Upper lobe of left lung (tissue), 6 donors: ENCODE data around the gene TSHZ2. TPM values are rescaled to one million over a fixed set of nuclear protein-coding genes. Genes with fewer than 3 reads are reported as not detected.

Experiments used
- ATAC-seq, 2 donors: fragments of 200-7000 bp; cut with Tn5 transposase; one replicate each; pipeline ENCODE4 v1.9.1; 2022; ENCODE audit warnings: mild to moderate bottlenecking in 2 of 2, moderate library complexity in 2 of 2; ENCODE audit not compliant: low FRiP score in 2 of 2
- DNase-seq, 2 donors: peaks; one replicate each; pipeline ENCODE4 v3.0.0-alpha.2; 2019 to 2020
- H3K27ac ChIP-seq, 4 donors: fragments of 200-600 bp; sonication (generic); one replicate each; pipeline ENCODE4 v1.5.1; 2016 to 2019
- H3K27me3 ChIP-seq, 4 donors: fragments of 200-600 bp; sonication (generic); one replicate each; pipeline ENCODE4 v1.5.1; 2017 to 2019
- H3K36me3 ChIP-seq, 4 donors: fragments of 200-600 bp; sonication (generic); one replicate each; pipeline ENCODE4 v1.5.1; 2016 to 2019
- H3K4me1 ChIP-seq, 4 donors: fragments of 200-600 bp; sonication (generic); one replicate each; pipeline ENCODE4 v1.5.1; 2018 to 2019
- H3K4me3 ChIP-seq, 4 donors: fragments of 200-600 bp; sonication (generic); one replicate each; pipeline ENCODE4 v1.5.1; 2017 to 2019; ENCODE audit warnings: mild to moderate bottlenecking in 2 of 4, moderate library complexity in 1 of 4
- H3K9me3 ChIP-seq, 4 donors: fragments of 200-600 bp; sonication (generic); one replicate each; pipeline ENCODE4 v1.5.1; 2018 to 2019
- CTCF ChIP-seq, 6 experiments: fragments of 450-650 bp in 4 of 6; fragments of 200-600 bp in 2 of 6; sonication (generic) in 2 of 6; IDR thresholded peaks; one replicate each; pipeline ENCODE4 v1.5.1; 2016 to 2019; ENCODE audit warnings: antibody characterized with exemption in 6 of 6
- EP300 ChIP-seq, 4 donors: sonication (generic); formaldehyde crosslinking; IDR thresholded peaks; one replicate each; pipeline ENCODE4 v1.5.1; 2017; ENCODE audit warnings: antibody characterized with exemption in 4 of 4, control low read depth in 2 of 4
- POLR2A ChIP-seq, 4 donors: fragments of 450-650 bp; IDR thresholded peaks; one replicate each; pipeline ENCODE4 v1.5.1; 2016 to 2017; ENCODE audit warnings: antibody characterized with exemption in 4 of 4, mild to moderate bottlenecking in 2 of 4
- POLR2AphosphoS5 ChIP-seq, 2 donors: sonication (generic); formaldehyde crosslinking; IDR thresholded peaks; one replicate each; pipeline ENCODE4 v1.5.1; 2017; ENCODE audit warnings: antibody characterized with exemption in 2 of 2
- WGBS, 2 donors: methylation state at CpG; one replicate each; pipeline ENCODE4 v1.1.5; 2017 to 2018; 5-methylcytosine and 5-hydroxymethylcytosine counted together
- total RNA-seq, 6 donors: library from RNA; depleted of rRNA in 4 of 6; stranded (reverse); fragments of >200 nt in 4 of 6; gene quantifications; one replicate each; pipeline versions ENCODE4 v1.1.0 to v1.2.1, GENCODE V29; 2016 to 2021
- donor health status: DM: no; HTN: no; CAD: no; lungs with moderate emphysema.
- donor health status: DM: no; HTN: yes; CAD: no; lungs with severe emphysema.

Gene TSHZ2
- total RNA-seq, 6 donors from 2014 or later = 1.8 to 10.0 (median 3.2) TPM

GRCh38 chr20:53136473-53136872 is 164.3 kb downstream of the TSHZ2 start:
- TF ChIP-seq CTCF (IDR thresholded peaks at IDR 0.05) = no peak
- no peak for TF ChIP-seq EP300 (IDR thresholded peaks at IDR 0.05)
- TF ChIP-seq POLR2AphosphoS5 (IDR thresholded peaks at IDR 0.05) = no peak
- no peak for TF ChIP-seq POLR2A (IDR thresholded peaks at IDR 0.05)
- no peak overlapping the region for H3K27ac ChIP-seq
- H3K9me3 ChIP-seq = no peaks in the 10 kb centered on the region
- H3K4me3 ChIP-seq = no peak overlapping the region
- DNase-seq (no peak), ATAC-seq (no peak)
- H3K4me1 ChIP-seq = no peaks in the 10 kb centered on the region
- no peaks in the 10 kb centered on the region for H3K27me3 ChIP-seq
- no peaks in the 10 kb centered on the region for H3K36me3 ChIP-seq

GRCh38 chr20:53138454-53139262 is 166.5 kb downstream of the TSHZ2 start:
- 79 to 82% methylated on average over 3 of the region's 3 CpGs for WGBS, 2 donors
- no peak overlapping the region for H3K4me3 ChIP-seq
- peaks cover 0 to 3% (median 0%) of the 10 kb centered on the region in 4 donors for H3K4me1 ChIP-seq
- ATAC-seq (no peak), DNase-seq (no peak)
- H3K36me3 ChIP-seq = no peaks in the 10 kb centered on the region
- H3K27ac ChIP-seq = no peak overlapping the region
- TF ChIP-seq POLR2AphosphoS5 (IDR thresholded peaks at IDR 0.05) = no peak
- no peak for TF ChIP-seq POLR2A (IDR thresholded peaks at IDR 0.05)
- no peak for TF ChIP-seq EP300 (IDR thresholded peaks at IDR 0.05)
- no peak for TF ChIP-seq CTCF (IDR thresholded peaks at IDR 0.05)
- H3K9me3 ChIP-seq = no peaks in the 10 kb centered on the region
- H3K27me3 ChIP-seq = no peaks in the 10 kb centered on the region

- Histone ChIP-seq H3K9me3 (no peaks in the 10 kb centered on the region), H3K4me1 (peaks cover 0 to 3% (median 0%) of the 10 kb centered on the region in 4 donors), H3K4me3 (no peak overlapping the region), H3K27ac (no peak overlapping the region), H3K27me3 (no peaks in the 10 kb centered on the region), H3K36me3 (no peaks in the 10 kb centered on the region)
- 55 to 70% methylated on average over 9 to 10 of the region's 11 CpGs for WGBS, 2 donors
- DNase-seq (peak in 1 of 2 donors; percentile 2), ATAC-seq (peak in 1 of 2 donors; percentile 41)
- TF ChIP-seq POLR2AphosphoS5 (IDR thresholded peaks at IDR 0.05) (no peak), CTCF (IDR thresholded peaks at IDR 0.05) (no peak), EP300 (IDR thresholded peaks at IDR 0.05) (no peak)
Observed at GRCh38 chr20:53141201-53142050, 169.3 kb downstream of the TSHZ2 start.

GRCh38 chr20:53142225-53143127 is 170.3 kb downstream of the TSHZ2 start:
- Histone ChIP-seq H3K36me3 (no peaks in the 10 kb centered on the region), H3K27me3 (no peaks in the 10 kb centered on the region), H3K4me3 (no peak overlapping the region), H3K9me3 (no peaks in the 10 kb centered on the region), H3K27ac (no peak overlapping the region), H3K4me1 (peaks cover 0 to 3% (median 0%) of the 10 kb centered on the region in 4 donors)
- no peak for TF ChIP-seq POLR2A (IDR thresholded peaks at IDR 0.05)
- TF ChIP-seq CTCF (IDR thresholded peaks at IDR 0.05) = no peak
- TF ChIP-seq EP300 (IDR thresholded peaks at IDR 0.05) = no peak
- no peak for TF ChIP-seq POLR2AphosphoS5 (IDR thresholded peaks at IDR 0.05)
- no peak for DNase-seq
- 77 to 81% methylated on average over 13 of the region's 13 CpGs for WGBS, 2 donors
- ATAC-seq = no peak
